Liver (tissue), 9 donors: ENCODE data around the gene MMP25. TPM values are rescaled to one million over a fixed set of nuclear protein-coding genes. Genes with fewer than 3 reads are reported as not detected.

Experiments used
- DNase-seq: peaks from one replicate; pipeline ENCODE4 v3.0.0-alpha.2; 2017; ENCODE audit warnings: low spot score
- H3K27ac ChIP-seq, 2 donors: one replicate each; pipeline ENCODE4 v1.7.0; 2013; ENCODE audit warnings: inconsistent platforms in 2 of 2, low read length in 2 of 2, control low read depth in 1 of 2, low read depth in 1 of 2, mild to moderate bottlenecking in 1 of 2
- H3K27me3 ChIP-seq, 4 donors: one replicate each; pipeline versions ENCODE4 v1.6.1 to v1.7.0; 2013; ENCODE audit warnings: low read length in 3 of 4, inconsistent platforms in 1 of 4, mild to moderate bottlenecking in 1 of 4, moderate library complexity in 1 of 4; ENCODE audit not compliant: control insufficient read depth in 4 of 4, insufficient read depth in 4 of 4
- H3K36me3 ChIP-seq, 4 donors: one replicate each; pipeline versions ENCODE4 v1.6.1 to v1.7.0; 2013; ENCODE audit warnings: low read length in 3 of 4, mild to moderate bottlenecking in 3 of 4, low read depth in 1 of 4, moderate library complexity in 1 of 4; ENCODE audit not compliant: control insufficient read depth in 4 of 4, insufficient read depth in 3 of 4
- H3K4me1 ChIP-seq, 4 donors: one replicate each; pipeline versions ENCODE4 v1.6.1 to v1.7.0; 2013; ENCODE audit warnings: low read length in 3 of 4, mild to moderate bottlenecking in 3 of 4, moderate library complexity in 1 of 4; ENCODE audit not compliant: control insufficient read depth in 4 of 4, insufficient read depth in 4 of 4
- H3K4me3 ChIP-seq, 3 donors: one replicate each; pipeline versions ENCODE4 v1.6.1 to v1.7.0; 2013; ENCODE audit warnings: low read length in 3 of 3, control low read depth in 1 of 3, low read depth in 1 of 3, mild to moderate bottlenecking in 1 of 3
- H3K9ac ChIP-seq, 2 donors: one replicate each; pipeline ENCODE4 v1.7.0; 2013; ENCODE audit warnings: low read length in 2 of 2, mild to moderate bottlenecking in 2 of 2, moderate library complexity in 2 of 2, control low read depth in 1 of 2, low read depth in 1 of 2
- H3K9me3 ChIP-seq, 4 donors: one replicate each; pipeline versions ENCODE4 v1.6.1 to v1.7.0; 2013; ENCODE audit warnings: low read length in 3 of 4; ENCODE audit not compliant: control insufficient read depth in 4 of 4
- ATF3 ChIP-seq: IDR thresholded peaks from 2 replicates; pipeline ENCODE4 v1.6.1; 2016; ENCODE audit warnings: antibody characterized with exemption
- CTCF ChIP-seq: fragments of 150-350 bp; IDR thresholded peaks from 2 replicates; pipeline ENCODE4 v1.5.1; 2017; ENCODE audit warnings: improper control_type of control experiment, low read depth, low read length; ENCODE audit not compliant: missing input control
- EGR1 ChIP-seq, 2 donors: IDR thresholded peaks; 2 replicates each; pipeline ENCODE4 v1.6.1; 2016 to 2018; ENCODE audit warnings: antibody characterized with exemption in 2 of 2, low read depth in 2 of 2
- FOXA1 ChIP-seq: IDR thresholded peaks from 2 replicates; pipeline ENCODE4 v1.6.1; 2016; ENCODE audit warnings: antibody characterized with exemption
- FOXA2 ChIP-seq: IDR thresholded peaks from 2 replicates; pipeline ENCODE4 v1.6.1; 2016; ENCODE audit warnings: antibody characterized with exemption
- GABPA ChIP-seq, 2 donors: IDR thresholded peaks in 1 of 2; conservative IDR thresholded peaks in 1 of 2; 2 replicates each; pipeline ENCODE4 v1.6.1; 2016; ENCODE audit warnings: antibody characterized with exemption in 2 of 2, mild to moderate bottlenecking in 1 of 2, moderate library complexity in 1 of 2
- HNF4A ChIP-seq, 2 donors: conservative IDR thresholded peaks; 2 replicates each; pipeline ENCODE4 v1.6.1; 2016; ENCODE audit warnings: antibody characterized with exemption in 2 of 2, mild to moderate bottlenecking in 2 of 2
- HNF4G ChIP-seq: IDR thresholded peaks from 2 replicates; pipeline ENCODE4 v1.6.1; 2016; ENCODE audit warnings: antibody characterized with exemption
- JUND ChIP-seq, 2 donors: IDR thresholded peaks; 2 replicates each; pipeline ENCODE4 v1.6.1; 2016; ENCODE audit warnings: antibody characterized with exemption in 2 of 2
- MAX ChIP-seq: IDR thresholded peaks from 2 replicates; pipeline ENCODE4 v1.6.1; 2016; ENCODE audit warnings: antibody characterized with exemption
- NR2F2 ChIP-seq: IDR thresholded peaks from 2 replicates; pipeline ENCODE4 v1.6.1; 2016; ENCODE audit warnings: antibody characterized with exemption
- RAD21 ChIP-seq, 2 donors: IDR thresholded peaks; 2 replicates each; pipeline ENCODE4 v1.6.1; 2016; ENCODE audit warnings: antibody characterized with exemption in 2 of 2, mild to moderate bottlenecking in 2 of 2
- REST ChIP-seq: IDR thresholded peaks from 2 replicates; pipeline ENCODE4 v1.6.1; 2016; ENCODE audit warnings: antibody characterized with exemption, mild to moderate bottlenecking
- RXRA ChIP-seq, 2 donors: IDR thresholded peaks; 2 replicates each; pipeline ENCODE4 v1.6.1; 2017 to 2018; ENCODE audit warnings: antibody characterized with exemption in 2 of 2, mild to moderate bottlenecking in 1 of 2
- SP1 ChIP-seq: IDR thresholded peaks from 2 replicates; pipeline ENCODE4 v1.6.1; 2018; ENCODE audit warnings: antibody characterized with exemption, mild to moderate bottlenecking
- TAF1 ChIP-seq: conservative IDR thresholded peaks from 2 replicates; pipeline ENCODE4 v1.6.1; 2016; ENCODE audit warnings: antibody characterized with exemption, mild to moderate bottlenecking
- YY1 ChIP-seq: IDR thresholded peaks from 2 replicates; pipeline ENCODE4 v1.6.1; 2016; ENCODE audit warnings: antibody characterized with exemption, mild to moderate bottlenecking
- ZBTB33 ChIP-seq: IDR thresholded peaks from 2 replicates; pipeline ENCODE4 v1.6.1; 2016; ENCODE audit warnings: antibody characterized with exemption
- WGBS: extraction: QIAGEN DNeasy Blood & Tissue Kit; methylation state at CpG from one replicate; pipeline ENCODE4 v1.1.7; 2013; 5-methylcytosine and 5-hydroxymethylcytosine counted together
- polyA plus RNA-seq, 2 donors: library from polyadenylated mRNA; stranded (reverse) in 1 of 2; unstranded in 1 of 2; fragments of 200-250 nt in 1 of 2; fragments of >200 nt in 1 of 2; fragmentation: Nextera tagmentation in 1 of 2; extraction: Ambion mirVana in 1 of 2; gene quantifications; one replicate each; pipeline versions ENCODE4 v1.2.1 to v1.2.3, GENCODE V29; 2013 to 2015
- total RNA-seq, 2 donors: library from RNA; depleted of rRNA; stranded (reverse); fragments of >200 nt; gene quantifications; one replicate each; pipeline ENCODE4 v1.2.3, GENCODE V29; 2014
- donor health status: healthy.
- donor health status: healthy.
- donor health status: healthy.
- donor health status: healthy.
- donor health status: healthy.

MMP25 gene
- total and polyA plus RNA-seq, 4 donors, result 0.47 to 2.7 (median 0.96) TPM

- Histone ChIP-seq H3K36me3 (no peaks in the 10 kb centered on the region), H3K4me3 (no peak overlapping the region), H3K9ac (no peak overlapping the region), H3K27me3 (no peaks in the 10 kb centered on the region), H3K27ac (no peak overlapping the region), H3K4me1 (peaks cover 0 to 2% (median 0%) of the 10 kb centered on the region in 4 donors), H3K9me3 (no peaks in the 10 kb centered on the region)
- TF ChIP-seq FOXA2 (no peak), HNF4G (no peak), EGR1 (IDR thresholded peaks at IDR 0.05; ENCODE audit: low read depth in 2 of 2) (no peak), JUND (IDR thresholded peaks at IDR 0.05) (no peak), TAF1 (no peak), REST (no peak), ATF3 (no peak), FOXA1 (no peak), SP1 (no peak)
- WGBS, result 88% methylated on average over 6 of the region's 6 CpGs
- no peak for DNase-seq
Measured at GRCh38 chr16:2999929-3000328, 46.4 kb upstream of the MMP25 start.

- Histone ChIP-seq H3K27me3 (no peaks in the 10 kb centered on the region), H3K9ac (no peak overlapping the region), H3K9me3 (no peaks in the 10 kb centered on the region), H3K4me3 (no peak overlapping the region), H3K27ac (no peak overlapping the region), H3K36me3 (no peaks in the 10 kb centered on the region), H3K4me1 (peaks cover 0 to 2% (median 0%) of the 10 kb centered on the region in 4 donors)
- no peak for DNase-seq
- TF ChIP-seq NR2F2, result no peak
- no peak for TF ChIP-seq RXRA (IDR thresholded peaks at IDR 0.05)
- TF ChIP-seq HNF4G, result no peak
- TF ChIP-seq GABPA (IDR thresholded peaks at IDR 0.05 in 1 of 2, conservative IDR thresholded peaks at IDR 0.05 in 1 of 2), result no peak
- no peak for TF ChIP-seq RAD21 (IDR thresholded peaks at IDR 0.05)
- no peak for TF ChIP-seq HNF4A (conservative IDR thresholded peaks at IDR 0.05)
- TF ChIP-seq MAX, result no peak
- no peak for TF ChIP-seq SP1
- no peak for TF ChIP-seq FOXA2
- TF ChIP-seq ZBTB33, result no peak
- no peak for TF ChIP-seq FOXA1
- no peak for TF ChIP-seq YY1
- TF ChIP-seq TAF1, result no peak
- TF ChIP-seq EGR1 (IDR thresholded peaks at IDR 0.05; ENCODE audit: low read depth in 2 of 2), result no peak
- no peak for TF ChIP-seq JUND (IDR thresholded peaks at IDR 0.05)
- no peak for TF ChIP-seq REST
- TF ChIP-seq ATF3, result no peak
- TF ChIP-seq CTCF, result no peak
- WGBS, result 92% methylated on average over 4 of the region's 4 CpGs
Measured at GRCh38 chr16:3000540-3000939, 45.8 kb upstream of the MMP25 start.
